UCSD-AML1 (cell line): Measurements from ENCODE around the gene RHEB.

Experiments used
- DNase-seq: peaks from one replicate; lab custom pipeline; 2025; ENCODE audit not compliant: unreplicated experiment; lab: John Stamatoyannopoulos, UW

Gene RHEB

GRCh38 chr7:151481650-151482505 is 37.8 kb downstream of the RHEB start:
- DNase-seq: no peak

- DNase-seq: no peak
Measured at GRCh38 chr7:151477867-151478266, 41.8 kb downstream of the RHEB start.

GRCh38 chr7:151472644-151473380 is 46.9 kb downstream of the RHEB start:
- no peak for DNase-seq

- no peak for DNase-seq
Measured at GRCh38 chr7:151470711-151471110, 49.0 kb downstream of the RHEB start.

- DNase-seq: no peak
Measured at GRCh38 chr7:151469281-151469680, 50.4 kb downstream of the RHEB start.

- DNase-seq: no peak
Measured at GRCh38 chr7:151468217-151469018, 51.3 kb downstream of the RHEB start.

GRCh38 chr7:151465169-151465568 is 54.5 kb downstream of the RHEB start:
- no peak for DNase-seq

GRCh38 chr7:151462306-151462779 is 57.4 kb downstream of the RHEB start:
- DNase-seq: no peak

GRCh38 chr7:151461942-151462230 is 57.8 kb downstream of the RHEB start:
- DNase-seq: no peak

GRCh38 chr7:151461096-151461941 is 58.4 kb downstream of the RHEB start:
- DNase-seq: no peak

GRCh38 chr7:151460474-151460855 is 59.2 kb downstream of the RHEB start:
- no peak for DNase-seq

GRCh38 chr7:151459726-151460473 is 59.8 kb downstream of the RHEB start:
- no peak for DNase-seq

GRCh38 chr7:151457534-151457933 is 62.2 kb downstream of the RHEB start:
- no peak for DNase-seq

- DNase-seq: no peak
Measured at GRCh38 chr7:151456782-151457181, 62.9 kb downstream of the RHEB start.

GRCh38 chr7:151456276-151456675 is 63.4 kb downstream of the RHEB start:
- DNase-seq: no peak

- no peak for DNase-seq
Measured at GRCh38 chr7:151455690-151456089, 64.0 kb downstream of the RHEB start.

GRCh38 chr7:151454932-151455530 is 64.7 kb downstream of the RHEB start:
- DNase-seq: no peak

- no peak for DNase-seq
Measured at GRCh38 chr7:151454305-151454704, 65.4 kb downstream of the RHEB start.

GRCh38 chr7:151453326-151453791 is 66.3 kb downstream of the RHEB start:
- no peak for DNase-seq
